Effector memory CD4-positive, alpha-beta T cell (primary cell): ENCODE measurements around the gene CCDC180.
"Not testable (repeated sequence)": the region's sequence is repeated elsewhere in the genome, so short reads cannot be mapped to it uniquely, and the experiment has no call there.

Source experiments
- DNase-seq, 3 donors: peaks; one replicate each; pipeline ENCODE4 v3.0.0-alpha.2; 2020
- H3K27ac ChIP-seq: 2 replicates; pipeline ENCODE4 v1.7.0; 2013; ENCODE audit warnings: mild to moderate bottlenecking, low read length, moderate library complexity; ENCODE audit not compliant: insufficient read depth, poor library complexity, severe bottlenecking
- H3K27me3 ChIP-seq: replicated peaks from 2 replicates; pipeline ENCODE4 v1.7.0; 2013; ENCODE audit warnings: mild to moderate bottlenecking, low read length; ENCODE audit not compliant: insufficient read depth, control insufficient read depth, poor library complexity, severe bottlenecking
- H3K36me3 ChIP-seq: 2 replicates; pipeline ENCODE4 v1.7.0; 2013; ENCODE audit warnings: mild to moderate bottlenecking, low read length, moderate library complexity; ENCODE audit not compliant: control insufficient read depth, insufficient read depth
- H3K4me1 ChIP-seq: 2 replicates; pipeline ENCODE4 v1.7.0; 2013; ENCODE audit warnings: low read length, mild to moderate bottlenecking; ENCODE audit not compliant: control insufficient read depth, insufficient read depth, poor library complexity, severe bottlenecking
- H3K4me3 ChIP-seq: 2 replicates; pipeline ENCODE4 v1.7.0; 2013; ENCODE audit warnings: low read length, low read depth, mild to moderate bottlenecking; ENCODE audit not compliant: insufficient read depth, poor library complexity, severe bottlenecking
- H3K9me3 ChIP-seq: 2 replicates; pipeline ENCODE4 v1.7.0; 2013; ENCODE audit warnings: mild to moderate bottlenecking, low read length, moderate library complexity; ENCODE audit not compliant: control insufficient read depth

The CCDC180 gene

GRCh38 chr9:97319395-97319794, 11.9 kb downstream of the CCDC180 start:
- Histone ChIP-seq H3K4me3 (no peak overlapping the region), H3K9me3 (no peaks in the 10 kb centered on the region), H3K27ac (no peak overlapping the region), H3K36me3 (peaks cover 19% of the 10 kb centered on the region), H3K27me3 (no peaks in the 10 kb centered on the region), H3K4me1 (no peaks in the 10 kb centered on the region)
- DNase-seq: no peak

GRCh38 chr9:97320080-97320642, 12.7 kb downstream of the CCDC180 start:
- DNase-seq: no peak
- Histone ChIP-seq H3K9me3 (no peaks in the 10 kb centered on the region), H3K27me3 (no peaks in the 10 kb centered on the region), H3K4me3 (no peak overlapping the region), H3K36me3 (peaks cover 15% of the 10 kb centered on the region), H3K27ac (no peak overlapping the region), H3K4me1 (no peaks in the 10 kb centered on the region)

DNA sequence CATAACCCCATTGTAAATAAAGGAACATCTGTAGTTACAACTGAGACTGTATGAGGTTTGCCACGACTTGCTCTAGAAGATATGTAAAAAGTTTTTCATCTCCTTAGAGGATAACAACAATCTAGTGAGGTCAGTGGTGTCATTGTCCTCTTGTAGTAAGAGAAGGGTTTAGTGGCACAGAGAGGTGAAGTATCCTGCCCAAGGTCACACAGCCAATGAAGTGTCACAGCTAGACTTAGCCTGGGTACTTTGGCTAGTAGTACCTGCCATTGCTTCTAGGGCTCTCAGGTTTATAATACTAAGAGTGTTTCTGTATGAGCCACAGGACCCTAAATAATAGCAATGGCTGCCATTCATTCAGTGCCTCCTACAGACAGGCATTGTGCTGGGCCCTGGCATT, 13.8 kb downstream of the CCDC180 start:
- H3K36me3 ChIP-seq: peaks cover 5% of the 10 kb centered on the region

GRCh38 chr9:97321691-97322090, 14.2 kb downstream of the CCDC180 start:
- no peak overlapping the region for H3K27ac ChIP-seq
- no peaks in the 10 kb centered on the region for H3K27me3 ChIP-seq
- H3K4me1 ChIP-seq: no peaks in the 10 kb centered on the region
- DNase-seq: no peak
- no peak overlapping the region for H3K4me3 ChIP-seq
- H3K36me3 ChIP-seq: peaks cover 4% of the 10 kb centered on the region
- H3K9me3 ChIP-seq: no peaks in the 10 kb centered on the region

More for the DNA sequence above, 13.8 kb downstream of the CCDC180 start:
- no peak for DNase-seq
- H3K27ac ChIP-seq: no peak overlapping the region
- H3K4me1 ChIP-seq: no peaks in the 10 kb centered on the region
- no peaks in the 10 kb centered on the region for H3K27me3 ChIP-seq
- H3K4me3 ChIP-seq: no peak overlapping the region
- H3K9me3 ChIP-seq: no peaks in the 10 kb centered on the region

DNA sequence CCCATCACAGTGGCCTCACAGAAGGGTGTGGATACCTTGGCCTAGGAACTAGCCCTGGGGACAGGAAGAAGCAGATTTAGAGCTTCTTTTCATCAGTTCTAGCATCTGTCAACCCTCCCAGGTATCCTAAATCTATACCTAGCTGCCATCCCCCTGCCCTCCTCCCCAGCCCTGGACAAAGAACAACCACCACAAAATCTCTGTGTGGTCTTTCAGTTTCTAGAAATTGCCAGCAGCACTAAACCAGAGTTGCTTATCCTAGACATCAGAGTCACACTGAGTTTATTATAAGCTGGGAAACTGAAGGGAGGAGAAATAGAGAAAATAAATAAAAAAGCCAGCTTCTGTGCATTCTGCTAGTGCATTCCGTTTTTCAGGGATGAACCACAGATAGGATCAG, 14.6 kb downstream of the CCDC180 start:
- Histone ChIP-seq H3K9me3 (no peaks in the 10 kb centered on the region), H3K36me3 (peaks cover 4% of the 10 kb centered on the region), H3K4me1 (no peaks in the 10 kb centered on the region), H3K27me3 (no peaks in the 10 kb centered on the region), H3K4me3 (no peak overlapping the region), H3K27ac (no peak overlapping the region)
- no peak for DNase-seq

DNA sequence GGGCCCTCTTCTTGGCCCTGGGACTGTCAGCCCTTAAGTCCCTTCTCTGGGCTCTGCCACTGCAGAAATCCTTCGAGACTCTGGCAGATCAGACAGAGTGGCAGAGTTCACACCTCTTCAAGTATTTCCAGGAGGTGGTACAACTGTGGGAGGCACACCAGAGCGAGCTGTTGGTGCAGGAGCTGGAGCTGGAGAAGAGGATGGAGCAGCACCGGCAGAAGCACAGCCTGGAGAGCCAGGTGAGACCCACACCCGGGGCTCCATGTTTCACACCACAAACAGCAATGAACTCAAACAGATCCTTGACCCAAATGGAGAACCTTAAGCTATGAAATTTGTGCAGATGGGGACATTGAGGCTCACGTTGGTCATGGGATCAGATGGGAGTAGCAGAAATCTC, 17.5 kb downstream of the CCDC180 start:
- no peaks in the 10 kb centered on the region for H3K4me1 ChIP-seq
- DNase-seq: no peak

DNA sequence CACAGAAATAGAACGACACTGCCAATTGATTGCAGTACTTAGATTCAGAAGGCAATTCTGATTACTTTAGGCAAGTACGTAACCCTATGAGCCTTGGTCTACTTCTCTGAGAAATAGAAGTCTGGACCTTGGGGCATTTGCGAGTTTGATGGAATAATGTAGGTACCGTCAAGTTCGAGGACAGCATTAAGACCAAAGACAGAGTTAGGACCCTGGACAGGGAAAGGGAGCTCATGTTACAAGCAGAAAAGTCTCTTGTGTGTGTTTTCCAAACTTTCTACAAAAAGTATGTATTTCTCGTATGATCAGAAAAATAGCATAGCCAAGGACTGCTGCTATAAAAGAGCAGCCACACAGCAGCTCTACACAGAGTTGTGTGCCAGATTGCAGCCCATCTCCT, 20.1 kb downstream of the CCDC180 start:
- Histone ChIP-seq H3K36me3 (no peaks in the 10 kb centered on the region), H3K27ac (no peak overlapping the region), H3K27me3 (no peaks in the 10 kb centered on the region), H3K9me3 (no peaks in the 10 kb centered on the region), H3K4me1 (no peaks in the 10 kb centered on the region), H3K4me3 (no peak overlapping the region)
- DNase-seq: no peak

More for the DNA sequence above, 17.5 kb downstream of the CCDC180 start:
- Histone ChIP-seq H3K9me3 (no peaks in the 10 kb centered on the region), H3K36me3 (no peaks in the 10 kb centered on the region), H3K27me3 (no peaks in the 10 kb centered on the region), H3K4me3 (no peak overlapping the region), H3K27ac (no peak overlapping the region)

DNA sequence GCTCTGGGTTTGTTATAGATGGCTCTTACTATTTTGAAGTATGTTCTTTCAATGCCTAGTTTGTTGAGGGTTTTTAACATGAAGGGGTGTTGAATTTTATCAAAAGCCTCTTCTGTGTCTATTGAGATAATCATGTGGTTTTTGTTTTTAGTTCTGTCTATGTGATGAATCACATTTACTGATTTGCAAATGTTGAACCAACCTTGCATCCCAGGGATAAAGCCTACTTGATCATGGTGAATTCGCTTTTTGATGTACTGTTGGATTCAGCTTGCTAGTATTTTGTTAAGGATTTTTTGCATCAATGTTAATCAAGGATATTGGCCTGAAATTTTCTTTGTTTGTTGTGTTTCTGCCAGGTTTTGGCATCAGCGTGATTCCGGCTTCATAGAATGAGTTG, 25.5 kb downstream of the CCDC180 start:
- Histone ChIP-seq H3K4me3 (no peak overlapping the region), H3K36me3 (no peaks in the 10 kb centered on the region), H3K27me3 (no peaks in the 10 kb centered on the region), H3K4me1 (no peaks in the 10 kb centered on the region), H3K27ac (no peak overlapping the region), H3K9me3 (no peaks in the 10 kb centered on the region)
- no peak for DNase-seq

- not testable (repeated sequence) for H3K4me1 ChIP-seq, H3K9me3 ChIP-seq, H3K27me3 ChIP-seq, H3K36me3 ChIP-seq, H3K27ac ChIP-seq, H3K4me3 ChIP-seq, DNase-seq
These were observed 28.2 kb downstream of the CCDC180 start for GRCh38 chr9:97335622-97336021.

- DNase-seq: no peak
- H3K27ac ChIP-seq: no peak overlapping the region
- H3K36me3 ChIP-seq: peaks cover 5% of the 10 kb centered on the region
- no peaks in the 10 kb centered on the region for H3K9me3 ChIP-seq
- H3K4me3 ChIP-seq: no peak overlapping the region
- H3K4me1 ChIP-seq: no peaks in the 10 kb centered on the region
- H3K27me3 ChIP-seq: no peaks in the 10 kb centered on the region
These were observed 41.4 kb downstream of the CCDC180 start for GRCh38 chr9:97348871-97349270.
